HG02840 (cell line): ENCODE data around the gene ZNF521.

Source experiments
- ATAC-seq: cut with Tn5 transposase; IDR thresholded peaks from one replicate; pipeline ENCODE4 v1.9.1; 2021; ENCODE audit warnings: mild to moderate bottlenecking, moderate library complexity, moderate number of reproducible peaks; ENCODE audit not compliant: unreplicated experiment, low FRiP score

Gene ZNF521

DNA sequence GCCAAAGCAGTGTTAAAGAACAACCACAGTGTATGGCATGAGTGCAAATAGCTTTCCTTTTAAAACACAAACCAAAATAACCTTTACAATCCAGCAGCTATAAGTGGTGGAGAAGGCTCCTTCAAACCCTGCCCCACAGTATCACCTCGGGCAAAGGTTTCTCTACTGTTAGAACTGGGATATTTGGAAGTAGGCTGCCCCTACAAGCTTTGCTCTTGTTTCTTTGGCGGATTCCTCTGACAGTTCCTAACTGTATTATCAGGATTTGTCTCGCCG lies 214.8 kb downstream of the ZNF521 start:
- no peak for ATAC-seq

DNA sequence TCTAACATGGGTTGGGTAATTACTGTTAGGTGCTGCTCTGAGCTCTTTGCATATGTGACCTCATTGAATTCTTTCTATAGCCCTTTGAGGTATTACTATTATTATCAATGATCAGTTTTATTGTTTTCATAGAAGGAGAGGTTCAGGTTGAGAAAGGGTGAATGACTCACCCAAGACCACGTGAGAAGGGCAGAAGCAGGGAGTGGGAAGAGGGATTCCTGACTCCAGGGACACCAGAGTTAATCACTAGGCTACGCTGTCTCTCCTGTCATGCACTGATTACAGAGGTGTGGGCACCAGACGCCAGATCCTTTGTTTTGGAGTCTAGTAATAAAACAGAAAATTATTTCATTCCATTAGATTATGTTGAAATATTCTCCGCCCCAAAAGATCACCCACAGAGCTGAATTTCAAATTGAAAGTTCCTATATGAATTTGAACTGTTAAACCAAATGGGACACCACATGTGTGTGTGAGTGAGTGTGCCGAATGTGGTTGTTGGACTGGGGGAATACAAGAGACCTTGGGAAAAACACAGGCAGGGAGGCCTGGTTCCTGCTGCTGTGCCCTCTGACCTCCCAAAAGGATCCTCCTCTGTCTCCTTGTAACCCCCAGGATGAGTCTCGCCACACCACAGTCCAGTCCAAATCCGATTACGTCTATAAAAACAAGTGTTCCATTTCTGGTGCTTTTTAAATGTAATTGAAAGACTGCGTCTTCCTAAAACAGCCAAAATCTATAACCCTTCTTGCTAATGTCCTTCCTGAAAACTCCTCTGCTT lies 215.4 kb downstream of the ZNF521 start:
- no peak for ATAC-seq

GRCh38 chr18:25134861-25135260 lies 217.1 kb downstream of the ZNF521 start:
- no peak for ATAC-seq

GRCh38 chr18:25133879-25134278 lies 218.1 kb downstream of the ZNF521 start:
- ATAC-seq, result no peak

GRCh38 chr18:25132786-25133496 lies 219.0 kb downstream of the ZNF521 start:
- no peak for ATAC-seq

GRCh38 chr18:25126751-25127150 lies 225.2 kb downstream of the ZNF521 start:
- no peak for ATAC-seq

DNA sequence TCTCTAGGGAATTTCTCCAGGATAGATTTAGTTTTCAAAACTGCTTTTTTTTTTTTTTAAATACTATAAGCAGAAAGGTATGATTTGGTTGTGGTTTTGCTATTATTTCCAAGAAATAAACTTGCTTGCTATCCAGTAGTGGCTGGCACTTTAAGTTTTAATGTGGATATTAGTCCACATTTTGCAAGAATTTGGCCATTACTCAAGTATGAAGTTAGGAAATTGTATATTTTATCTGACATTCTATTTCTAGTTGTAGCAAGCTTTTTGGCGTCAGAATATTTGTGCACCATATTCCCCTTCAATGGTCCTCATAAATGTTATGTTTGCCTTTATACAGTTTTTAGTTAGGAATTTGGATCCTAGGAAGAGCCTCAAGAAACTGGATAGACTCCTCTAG lies 226.3 kb downstream of the ZNF521 start:
- no peak for ATAC-seq

- no peak for ATAC-seq
These were observed 228.3 kb downstream of the ZNF521 start for GRCh38 chr18:25123438-25124232.

- ATAC-seq, result no peak
These were observed 230.5 kb downstream of the ZNF521 start for GRCh38 chr18:25121442-25121841.

- no peak for ATAC-seq
These were observed 238.4 kb downstream of the ZNF521 start for GRCh38 chr18:25113566-25113965.

DNA sequence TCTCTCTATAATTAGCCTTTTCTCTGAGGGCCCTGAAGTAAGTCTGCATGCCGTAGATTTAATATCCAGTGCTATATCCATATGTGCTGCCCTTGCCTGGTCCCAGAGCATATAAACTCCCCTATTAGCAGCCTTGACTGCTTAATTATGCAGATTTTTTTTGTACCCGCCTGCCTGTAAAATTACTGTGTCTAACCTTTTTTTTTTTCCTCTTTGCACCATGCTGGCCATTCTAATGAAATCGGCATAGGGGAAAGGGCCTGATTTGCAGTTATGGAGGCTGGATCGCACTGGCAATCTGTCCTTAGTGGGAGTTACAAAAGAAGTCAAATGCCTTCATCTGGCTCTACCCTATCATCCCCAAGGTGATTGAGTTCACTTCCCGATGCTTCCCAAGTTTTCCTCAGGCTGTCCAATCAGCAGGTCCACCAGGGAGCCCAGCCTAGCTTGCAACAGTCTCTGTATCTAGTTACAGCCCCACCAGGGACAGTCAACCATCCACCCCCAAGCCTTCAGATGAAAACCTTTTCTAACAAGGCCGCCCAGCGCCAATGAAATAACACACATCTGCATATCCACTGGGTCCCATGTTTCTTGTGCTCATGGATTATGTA lies 239.0 kb downstream of the ZNF521 start:
- no peak for ATAC-seq

DNA sequence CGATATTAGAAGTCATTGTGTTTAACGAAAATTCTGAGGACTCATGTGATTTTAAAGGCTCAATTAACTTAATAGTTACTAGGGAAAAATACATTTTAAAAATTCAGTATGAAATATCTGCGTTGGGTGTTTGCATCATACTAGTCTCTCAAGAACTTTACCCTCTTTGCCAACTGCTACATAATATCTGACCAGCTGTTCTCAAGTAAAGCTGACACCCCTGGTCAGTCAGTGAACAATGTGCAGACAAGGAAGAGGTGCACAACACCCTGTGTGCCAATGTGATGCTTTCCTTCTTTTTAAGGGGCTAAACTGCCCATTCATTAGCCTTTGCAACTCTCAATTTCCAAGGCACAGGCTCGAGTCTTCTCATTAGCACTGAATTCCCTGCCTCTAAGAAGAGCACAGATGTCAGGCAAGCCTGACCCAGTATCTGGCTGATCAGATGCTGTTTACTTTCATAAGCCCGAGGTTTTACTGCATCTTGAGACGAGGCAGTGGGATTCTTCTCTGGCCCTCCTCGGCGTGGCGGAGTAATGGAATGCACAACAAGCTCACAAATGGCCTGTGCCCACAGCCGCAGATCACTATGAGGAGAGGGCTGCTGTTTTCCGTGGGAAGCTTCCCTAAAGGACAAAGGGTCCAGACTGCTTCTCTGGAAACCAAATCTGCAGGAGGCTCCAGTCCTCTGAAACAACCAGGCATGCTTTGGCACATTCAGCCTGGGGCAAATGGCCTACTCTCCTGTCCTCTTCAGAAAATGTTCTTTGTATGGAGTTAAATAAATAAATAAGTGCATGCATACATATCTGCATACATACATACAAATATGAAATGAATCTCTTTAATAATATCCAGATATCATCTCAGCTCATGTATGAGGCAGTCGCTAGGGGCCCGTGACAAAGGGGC lies 240.3 kb downstream of the ZNF521 start:
- ATAC-seq, result no peak

- ATAC-seq, result no peak
These were observed 242.5 kb downstream of the ZNF521 start for GRCh38 chr18:25109484-25109883.

DNA sequence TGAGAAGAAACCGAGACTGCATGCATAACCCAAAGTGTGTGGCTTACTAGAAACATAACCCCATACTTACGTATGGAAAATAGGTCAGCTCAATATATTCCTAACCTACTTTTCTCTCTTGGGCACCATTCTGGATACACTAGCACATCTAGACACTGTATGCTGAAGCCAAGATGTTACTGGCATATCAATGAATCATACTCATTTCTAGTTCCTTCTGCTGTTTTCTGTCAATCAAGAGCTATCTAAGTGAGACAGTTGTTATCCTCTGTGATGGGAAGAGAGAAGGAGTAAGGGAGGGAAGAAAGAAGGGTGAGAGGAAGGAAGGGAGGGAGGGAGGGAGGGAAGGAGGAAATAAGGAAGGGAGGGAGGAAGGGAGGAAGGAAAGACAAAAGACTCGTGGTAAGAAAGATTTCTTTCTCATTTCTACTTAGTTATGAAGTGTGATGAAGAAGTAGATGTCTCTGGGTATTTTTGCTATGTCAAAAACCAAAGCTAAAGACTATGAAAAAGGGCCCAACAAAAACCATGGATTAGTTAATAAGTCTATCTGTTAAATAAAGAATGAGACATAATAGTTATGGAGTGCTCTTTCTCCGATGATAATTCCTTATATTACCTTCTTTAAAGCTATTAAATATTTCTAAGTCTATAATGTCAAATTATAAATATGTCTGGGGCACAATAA lies 248.4 kb downstream of the ZNF521 start:
- ATAC-seq, result no peak

DNA sequence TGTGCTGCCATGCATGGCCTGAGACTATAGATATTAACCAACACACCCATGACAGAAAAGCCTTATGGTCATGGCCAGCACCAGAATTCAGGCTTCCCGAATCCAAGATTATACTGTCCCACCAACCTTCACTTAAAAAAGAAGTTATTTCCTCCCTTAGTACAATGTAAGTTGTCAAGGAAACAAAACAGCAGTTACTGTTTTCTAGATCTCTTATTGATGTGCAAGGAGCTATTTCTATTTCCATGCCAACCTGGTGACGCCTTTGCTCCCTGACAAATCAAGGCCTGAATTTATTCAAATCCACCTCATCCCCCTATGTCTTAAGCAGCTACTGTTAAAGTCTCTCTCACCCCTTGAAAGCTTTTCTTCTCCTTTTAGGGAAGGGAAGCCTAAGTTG lies 249.3 kb downstream of the ZNF521 start:
- ATAC-seq, result no peak

GRCh38 chr18:25100418-25100817 lies 251.5 kb downstream of the ZNF521 start:
- ATAC-seq, result no peak

DNA sequence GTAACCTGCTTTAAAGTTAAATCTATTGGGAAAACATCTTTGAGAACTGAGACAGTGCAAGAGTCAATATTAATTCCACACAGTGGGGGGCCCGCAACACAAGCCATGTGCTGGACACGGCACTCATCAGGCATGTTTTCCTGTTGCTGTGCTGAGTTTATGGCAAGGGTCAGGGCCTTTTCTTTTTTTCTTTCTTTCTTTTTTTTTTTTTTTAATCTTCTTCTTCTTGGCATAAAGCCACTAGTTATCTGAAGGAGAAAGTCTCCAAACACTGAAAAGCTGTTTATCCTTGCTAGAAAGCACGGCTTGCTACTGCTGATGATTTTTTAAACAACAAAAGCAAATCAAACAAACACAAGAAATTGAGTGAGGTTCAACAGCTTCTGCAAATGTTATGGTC lies 252.1 kb downstream of the ZNF521 start:
- ATAC-seq, result no peak

- no peak for ATAC-seq
These were observed 254.4 kb downstream of the ZNF521 start for GRCh38 chr18:25097569-25098056.

DNA sequence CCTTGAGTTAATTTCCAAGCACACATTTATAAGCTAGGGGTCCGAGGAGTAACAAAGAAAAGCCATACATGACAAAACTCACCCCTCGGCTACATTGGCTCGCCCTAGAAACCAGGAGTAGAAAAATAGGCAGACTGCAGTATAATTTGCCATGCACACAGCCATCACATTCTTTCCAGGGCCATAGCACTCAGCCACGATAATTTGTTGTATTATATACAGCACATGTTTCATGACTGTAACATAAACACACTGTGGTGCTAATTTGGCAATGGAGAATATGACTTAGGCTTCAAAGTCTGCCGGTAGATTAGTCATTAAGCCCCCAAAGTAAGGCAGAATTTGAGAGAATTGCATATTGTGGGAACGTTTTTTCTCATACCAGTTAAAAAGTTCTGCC lies 254.9 kb downstream of the ZNF521 start:
- ATAC-seq, result no peak
